DMS79 treated with DMSO at 0.1 percent for 48 hours (cell line): ENCODE measurements around the gene TTLL11.

ENCODE experiments used
- DNase-seq: peaks from one replicate; lab custom pipeline; 2025; lab: John Stamatoyannopoulos, UW

The TTLL11 gene

DNA sequence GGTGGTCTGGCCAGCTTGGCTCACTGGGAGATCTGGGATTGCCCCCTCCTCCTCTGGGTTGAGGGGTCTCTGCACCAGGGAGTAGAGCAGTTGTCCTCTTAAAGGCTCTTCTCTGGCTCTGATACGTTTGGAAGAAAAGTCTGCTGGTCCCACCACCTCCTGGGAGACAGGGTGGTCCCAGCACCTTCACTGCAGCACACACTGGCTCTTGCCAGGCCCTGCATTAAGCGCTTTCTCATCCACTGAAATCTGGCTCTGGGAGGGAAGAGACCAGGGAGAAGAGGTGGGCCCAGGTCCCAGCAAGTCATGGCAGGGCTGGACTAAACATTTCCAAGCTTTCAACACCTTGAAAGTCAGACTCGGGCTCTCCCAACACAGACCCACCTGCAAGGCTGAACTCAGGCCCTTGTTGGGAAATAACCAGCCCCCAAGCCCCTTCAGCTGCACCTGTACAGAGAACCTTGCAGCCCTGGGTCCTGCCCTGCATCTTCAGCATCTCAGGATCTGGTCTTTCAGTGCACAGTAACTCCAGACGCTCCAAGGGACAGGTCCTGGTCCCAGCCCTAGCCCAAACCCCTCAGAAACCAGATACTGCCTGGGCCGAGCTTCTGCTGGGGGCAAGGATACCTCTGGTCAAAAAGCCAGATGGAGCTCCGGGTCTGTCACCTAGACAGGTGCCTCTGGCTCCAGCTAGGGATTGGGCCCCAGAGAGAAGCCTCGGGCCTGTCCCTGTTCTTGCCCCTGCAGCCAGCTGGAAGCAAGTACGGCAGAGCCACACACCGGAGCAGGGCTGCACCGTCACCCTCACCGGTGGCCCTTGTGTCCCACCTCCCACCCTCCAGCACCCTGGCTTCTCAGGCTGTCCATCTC is 307.2 kb downstream of the TTLL11 start:
- DNase-seq = no peak

DNA sequence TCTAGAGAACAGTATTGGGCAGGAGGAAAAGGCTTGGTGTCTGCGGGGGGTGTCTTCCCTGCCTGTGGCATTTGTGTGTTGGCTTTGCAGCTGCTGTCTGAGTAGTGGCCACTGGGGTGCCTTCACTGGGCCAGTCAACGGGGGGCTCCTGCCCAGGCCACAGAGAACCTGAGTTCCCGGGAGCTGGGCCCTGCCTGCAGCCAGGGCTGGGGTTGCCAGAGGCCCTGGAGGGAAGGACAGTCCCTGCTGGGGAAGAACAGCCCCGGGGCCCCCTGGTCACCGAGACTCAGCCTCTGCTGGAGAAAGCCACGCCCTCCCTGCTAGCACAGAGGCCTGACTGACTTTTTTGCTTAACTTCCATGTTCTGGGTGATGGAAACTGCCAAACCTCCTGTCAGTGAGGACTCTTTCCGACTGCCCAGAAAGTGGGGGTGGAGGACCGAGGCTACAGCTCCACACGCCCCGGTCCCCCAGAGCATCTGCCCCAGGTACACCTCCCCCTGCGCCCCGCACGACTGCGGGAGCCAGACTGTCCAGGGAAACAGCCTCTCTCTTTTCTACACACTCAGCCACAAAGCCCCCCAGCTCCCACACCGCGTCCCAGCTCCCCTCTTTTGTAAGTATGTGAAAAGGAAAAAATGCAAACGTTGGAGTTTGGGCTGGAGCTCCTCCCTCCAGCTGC is 308.2 kb downstream of the TTLL11 start:
- DNase-seq = no peak

DNA sequence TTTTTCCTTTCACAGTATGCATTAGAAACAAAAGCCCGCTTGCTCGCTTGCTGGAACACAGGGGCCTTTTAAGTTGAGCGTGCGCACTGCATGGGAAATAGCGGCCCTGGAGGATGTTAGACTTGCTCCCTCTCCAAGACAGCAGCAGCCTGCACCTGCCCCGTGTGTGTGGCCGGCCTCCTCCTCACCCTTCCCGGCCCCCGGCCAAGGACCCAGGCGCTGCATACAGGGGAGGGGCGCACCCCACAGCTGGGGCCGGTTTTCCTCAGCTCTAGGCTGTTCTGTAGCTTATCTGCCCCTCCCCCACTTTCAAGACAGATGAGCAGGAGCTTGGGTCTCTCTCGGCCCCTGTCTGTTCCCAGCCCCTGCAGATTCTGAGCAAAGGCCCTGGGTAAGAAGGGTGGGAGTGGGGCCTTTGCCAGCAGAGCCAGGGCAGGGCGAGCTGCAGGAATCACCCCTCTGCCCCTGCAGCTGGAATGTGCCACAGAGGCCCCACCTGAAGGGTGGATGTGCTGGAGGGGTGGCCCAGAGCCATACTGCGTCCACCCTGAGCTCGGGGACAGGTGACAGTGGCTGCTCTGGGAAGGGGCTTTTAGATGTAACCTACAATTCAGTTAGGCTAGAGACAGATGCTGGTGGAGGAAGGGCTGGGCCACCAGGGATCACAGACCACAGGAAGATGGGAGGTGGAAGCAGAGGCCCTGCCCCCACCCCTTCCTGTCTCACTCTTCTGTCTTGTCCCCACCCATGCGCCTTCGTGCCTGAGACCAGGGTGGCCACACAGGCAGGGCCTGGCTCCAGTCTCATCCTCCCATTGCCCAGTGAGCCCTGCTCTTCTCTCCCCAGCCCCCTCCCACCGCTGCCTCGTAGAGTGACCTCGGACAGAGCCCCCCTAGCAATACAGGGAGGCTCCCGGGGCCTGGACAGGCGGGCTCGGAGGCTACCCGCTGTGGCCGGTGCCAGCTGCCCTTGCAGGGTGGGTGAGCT is 309.3 kb downstream of the TTLL11 start:
- DNase-seq = no peak

DNA sequence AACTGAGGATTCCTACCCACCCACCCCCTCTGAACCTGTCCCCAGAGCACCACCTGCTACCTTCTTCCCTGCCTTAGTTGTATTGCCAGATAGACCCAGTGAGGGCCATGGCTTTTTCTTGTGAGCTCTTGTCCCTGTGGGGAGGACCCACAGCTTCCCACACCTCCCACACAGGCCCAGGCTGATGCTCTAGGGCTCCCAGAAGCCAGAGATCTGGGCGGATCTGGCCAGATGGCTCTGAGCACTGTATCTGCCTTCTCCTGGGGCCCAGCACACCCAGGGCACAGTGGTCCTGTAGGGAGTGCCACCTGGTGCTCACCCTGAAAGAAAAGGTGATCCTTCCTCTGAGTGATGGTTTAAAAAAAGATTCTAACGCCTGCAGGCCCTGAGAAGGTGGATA is 310.0 kb downstream of the TTLL11 start:
- DNase-seq = no peak

DNA sequence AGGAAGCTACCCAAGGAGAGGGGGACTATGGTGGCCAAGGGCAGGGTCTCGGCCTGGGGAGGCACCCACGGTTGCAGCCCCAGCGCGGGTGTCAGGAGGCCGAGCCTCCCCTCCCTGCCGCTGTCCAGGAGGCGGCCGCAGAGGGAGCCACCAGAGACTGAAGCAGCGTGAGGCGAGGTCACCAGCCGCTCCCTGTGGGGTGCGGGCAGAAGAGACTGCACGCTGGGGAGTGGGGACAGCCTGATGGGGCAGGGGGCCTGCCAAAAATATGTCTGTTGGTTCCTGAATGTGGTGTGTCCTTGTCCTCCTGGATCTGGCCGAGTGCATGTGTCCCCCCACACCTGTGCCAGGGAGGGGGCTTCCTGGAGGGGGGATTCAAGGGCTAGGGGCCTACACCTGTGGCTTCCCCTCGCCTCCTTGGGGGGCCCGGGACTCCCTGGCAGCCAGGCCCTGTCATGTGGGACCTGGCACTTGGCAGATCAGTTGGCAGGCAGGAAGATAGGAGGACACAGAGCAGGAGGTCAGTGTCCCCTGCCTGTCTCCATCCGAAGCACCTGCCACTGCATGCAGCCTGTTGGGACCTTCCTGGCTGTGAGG is 310.5 kb downstream of the TTLL11 start:
- DNase-seq = no peak

DNA sequence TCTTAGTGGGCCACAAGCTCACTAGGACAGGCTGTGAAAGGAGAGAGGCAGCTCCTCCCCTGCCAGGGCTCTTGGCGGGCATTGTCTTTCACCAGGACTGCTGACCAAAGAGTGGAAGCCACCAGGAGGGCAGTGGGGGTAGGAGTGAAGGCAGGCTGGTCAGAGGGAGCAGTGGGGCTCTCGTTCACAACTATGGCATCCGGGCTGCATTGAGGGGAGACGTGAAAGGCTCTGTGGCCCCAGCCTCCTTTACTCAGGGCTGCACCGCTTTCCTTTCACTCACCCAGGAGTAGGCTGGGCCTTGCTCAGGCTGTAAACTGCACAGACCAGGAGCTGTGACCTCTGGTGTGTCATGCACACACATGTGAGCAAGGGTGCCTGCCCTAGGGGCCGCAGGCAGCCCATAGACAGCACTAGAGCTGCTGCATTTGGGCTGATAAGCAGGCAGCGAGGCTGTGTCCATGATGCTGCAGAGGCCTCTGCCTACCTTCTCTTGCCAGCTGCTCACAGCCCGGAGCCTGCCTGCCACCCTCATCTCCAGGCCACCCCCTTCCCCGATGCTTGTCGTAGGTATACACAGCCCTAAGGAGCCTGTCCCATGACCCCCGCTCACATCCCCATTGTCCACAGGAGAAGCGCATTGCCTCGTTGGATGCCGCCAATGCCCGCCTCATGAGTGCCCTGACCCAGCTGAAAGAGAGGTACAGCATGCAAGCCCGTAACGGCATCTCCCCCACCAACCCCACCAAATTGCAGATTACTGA is 311.2 kb downstream of the TTLL11 start:
- DNase-seq = no peak

DNA sequence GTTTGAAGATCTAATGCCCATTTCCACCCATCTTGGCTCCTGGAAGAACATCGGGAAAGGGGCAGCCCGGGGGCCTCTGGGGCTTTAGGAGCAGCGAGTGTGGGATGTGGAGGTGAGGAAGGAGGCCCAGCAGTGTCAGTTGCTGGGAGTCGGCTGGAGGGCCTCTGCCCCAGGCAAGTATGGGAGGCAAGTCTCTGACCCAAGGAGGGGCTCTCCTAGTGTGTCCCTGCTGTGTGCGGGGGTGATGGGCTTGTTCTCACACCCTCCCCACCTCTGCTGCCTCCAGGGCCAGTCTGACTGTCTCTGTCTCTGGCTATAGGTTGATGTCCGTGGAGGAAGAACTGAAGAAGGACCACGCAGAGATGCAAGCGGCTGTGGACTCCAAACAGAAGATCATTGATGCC is 312.0 kb downstream of the TTLL11 start:
- DNase-seq = no peak

DNA sequence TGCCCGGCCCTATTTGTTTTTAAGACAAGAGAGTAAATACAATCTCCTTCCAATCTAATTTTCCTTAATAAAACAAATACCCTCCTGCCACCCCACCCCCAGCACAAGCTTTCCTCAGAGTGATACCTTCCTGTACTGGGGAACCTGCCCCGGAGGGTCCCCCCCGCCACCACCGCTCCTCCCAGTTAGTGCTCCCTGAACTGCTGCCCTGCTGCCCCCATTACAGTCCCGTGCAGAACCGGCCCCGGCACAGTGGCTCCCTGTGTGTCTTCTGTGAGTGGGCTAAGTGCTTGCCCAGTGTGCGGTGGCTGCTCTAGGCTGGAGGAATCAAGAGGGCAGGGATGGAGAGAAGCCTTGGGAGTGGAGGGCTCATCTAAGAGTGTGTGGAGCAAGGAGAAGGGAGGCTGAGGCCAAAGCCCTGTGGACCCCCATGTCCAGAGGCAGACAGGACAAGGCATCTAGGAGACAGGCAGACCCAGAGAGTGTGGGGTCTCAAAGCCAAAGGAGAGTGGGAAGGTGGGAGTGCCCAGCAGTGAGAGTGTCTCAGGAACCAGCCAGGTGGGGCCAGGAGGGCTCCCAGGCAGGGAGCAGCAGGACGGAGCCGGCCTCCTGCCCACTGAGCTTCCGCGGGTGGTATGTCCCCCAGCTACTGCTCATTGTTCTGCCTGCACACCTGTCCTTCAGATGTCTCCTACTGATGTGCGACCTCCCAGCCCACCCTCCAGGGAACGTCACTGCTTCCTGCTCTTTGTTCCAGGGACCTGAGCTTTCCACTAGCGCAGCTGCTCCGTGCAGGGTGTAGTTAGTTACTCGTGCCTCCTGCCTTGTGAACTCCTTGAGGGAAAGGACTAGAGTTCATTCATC is 312.7 kb downstream of the TTLL11 start:
- DNase-seq = no peak

DNA sequence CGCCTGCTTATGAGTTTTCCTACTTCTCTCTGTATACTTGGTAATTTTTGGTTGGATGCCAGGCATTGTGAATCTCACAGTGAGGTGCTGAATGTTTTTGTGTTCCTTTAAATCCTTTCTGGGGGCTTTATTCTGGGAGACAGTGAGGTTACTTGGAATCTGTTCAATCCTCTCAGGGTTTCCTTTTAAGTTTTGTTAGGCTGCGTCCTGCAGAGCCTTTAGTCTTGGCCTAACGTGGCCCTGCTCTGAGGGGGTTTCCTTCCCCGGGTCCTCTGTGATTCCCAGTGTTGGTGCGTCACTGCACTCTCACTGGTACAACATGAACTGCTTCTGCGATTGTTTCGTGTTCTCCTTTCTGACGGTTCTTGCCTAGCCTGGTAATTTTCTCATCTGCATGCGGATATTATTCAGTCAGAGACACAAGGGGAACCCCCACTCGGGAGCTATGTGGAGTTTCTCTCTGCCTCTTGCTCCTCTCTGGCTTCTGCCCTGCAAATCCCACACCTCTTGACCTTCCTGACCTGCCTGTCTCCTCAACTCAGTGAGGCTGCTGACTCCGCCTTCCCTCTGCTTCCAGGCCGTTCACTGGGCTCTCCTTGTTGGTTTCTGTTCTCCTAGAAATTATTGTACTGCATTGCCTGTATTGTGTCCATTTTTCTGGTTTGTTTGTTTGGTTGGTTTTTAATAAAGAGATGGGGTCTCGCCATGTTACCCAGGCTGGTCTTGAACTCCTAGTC is 313.6 kb downstream of the TTLL11 start:
- no peak for DNase-seq

DNA sequence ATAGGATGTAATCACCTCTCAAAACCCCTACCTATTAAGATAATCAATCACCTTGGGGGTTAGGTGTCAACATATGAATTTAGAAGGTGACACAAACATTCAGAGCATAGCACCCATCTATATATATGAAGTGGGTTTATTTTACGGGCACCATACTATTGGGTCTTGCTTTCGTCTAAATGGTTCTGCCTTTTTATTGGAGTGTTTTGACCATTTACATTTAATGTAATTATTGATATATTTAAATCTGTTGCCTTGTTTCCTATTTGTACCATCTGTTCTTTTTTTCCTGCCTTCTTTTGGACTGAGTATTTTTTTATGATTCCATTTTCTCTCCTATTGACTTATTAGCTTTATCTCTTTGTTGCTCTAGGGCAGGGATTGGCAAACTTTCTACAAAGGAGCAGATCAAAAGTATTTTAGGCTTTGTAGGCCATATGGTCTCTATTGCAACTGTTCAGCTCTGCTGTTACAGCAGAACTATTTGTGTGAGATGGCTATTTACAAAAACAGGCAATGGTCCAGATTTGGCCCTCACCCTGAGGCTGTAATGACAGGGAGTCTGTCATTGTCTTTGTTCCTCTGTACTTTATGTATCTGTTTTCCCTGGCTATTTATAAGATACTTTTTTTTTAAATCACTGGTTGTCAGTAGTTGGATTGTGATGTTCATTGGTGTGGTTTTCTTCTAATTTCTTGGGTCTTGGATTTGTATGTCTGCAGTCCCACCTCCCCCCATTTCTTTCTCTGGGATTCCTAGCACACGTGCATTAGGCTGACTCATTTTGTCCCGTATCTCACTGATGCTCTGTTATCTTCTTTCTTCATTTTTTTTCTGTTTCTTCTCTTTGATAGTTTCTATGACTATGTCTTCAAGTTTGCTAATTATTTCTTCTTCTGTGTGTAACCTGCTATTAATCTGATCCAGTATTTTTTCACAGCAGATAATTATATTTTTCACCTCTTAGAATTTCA is 314.6 kb downstream of the TTLL11 start:
- DNase-seq = no peak

DNA sequence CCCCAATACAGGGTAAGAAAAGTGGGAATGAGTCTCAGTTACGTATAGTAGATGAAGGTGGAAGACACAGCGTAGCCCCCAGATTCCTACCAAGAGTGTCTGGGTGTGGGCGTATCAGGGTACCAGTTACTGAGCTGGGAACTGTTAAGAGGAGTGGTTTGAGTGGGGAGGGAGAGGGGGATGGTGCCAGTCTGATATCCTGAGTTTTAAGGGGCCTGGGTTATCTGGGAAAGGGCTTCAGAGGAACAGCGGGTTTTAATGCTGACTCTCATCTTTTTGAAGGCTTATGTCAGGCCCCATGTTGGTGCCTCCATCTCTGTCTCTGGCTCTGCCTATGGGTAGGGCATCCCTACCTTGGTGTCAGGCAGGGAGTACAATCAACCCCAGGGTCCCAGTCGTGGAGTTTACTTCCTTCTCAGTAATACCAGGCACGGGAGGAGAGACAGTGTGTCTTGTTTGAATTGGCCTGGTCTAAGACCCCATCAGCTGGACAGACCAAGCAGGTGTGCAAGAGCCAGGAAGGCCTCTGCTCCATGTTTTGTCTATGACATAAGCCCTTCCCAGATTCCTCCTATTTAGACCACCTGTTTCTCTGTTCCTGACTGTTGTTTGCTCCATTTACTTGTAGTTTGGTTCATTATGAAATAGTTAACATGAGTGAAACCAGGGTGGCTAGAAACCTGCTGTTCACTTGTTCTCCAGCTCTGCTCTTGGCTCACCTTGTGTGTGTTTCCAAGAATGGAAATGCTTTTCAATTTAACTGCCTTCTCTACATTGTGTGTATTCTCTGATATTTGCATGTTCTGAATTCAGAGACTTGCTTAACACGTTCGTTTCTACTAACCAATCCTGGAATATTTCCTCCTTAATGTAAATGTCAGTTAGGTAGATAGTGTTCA is 316.1 kb downstream of the TTLL11 start:
- DNase-seq = no peak

DNA sequence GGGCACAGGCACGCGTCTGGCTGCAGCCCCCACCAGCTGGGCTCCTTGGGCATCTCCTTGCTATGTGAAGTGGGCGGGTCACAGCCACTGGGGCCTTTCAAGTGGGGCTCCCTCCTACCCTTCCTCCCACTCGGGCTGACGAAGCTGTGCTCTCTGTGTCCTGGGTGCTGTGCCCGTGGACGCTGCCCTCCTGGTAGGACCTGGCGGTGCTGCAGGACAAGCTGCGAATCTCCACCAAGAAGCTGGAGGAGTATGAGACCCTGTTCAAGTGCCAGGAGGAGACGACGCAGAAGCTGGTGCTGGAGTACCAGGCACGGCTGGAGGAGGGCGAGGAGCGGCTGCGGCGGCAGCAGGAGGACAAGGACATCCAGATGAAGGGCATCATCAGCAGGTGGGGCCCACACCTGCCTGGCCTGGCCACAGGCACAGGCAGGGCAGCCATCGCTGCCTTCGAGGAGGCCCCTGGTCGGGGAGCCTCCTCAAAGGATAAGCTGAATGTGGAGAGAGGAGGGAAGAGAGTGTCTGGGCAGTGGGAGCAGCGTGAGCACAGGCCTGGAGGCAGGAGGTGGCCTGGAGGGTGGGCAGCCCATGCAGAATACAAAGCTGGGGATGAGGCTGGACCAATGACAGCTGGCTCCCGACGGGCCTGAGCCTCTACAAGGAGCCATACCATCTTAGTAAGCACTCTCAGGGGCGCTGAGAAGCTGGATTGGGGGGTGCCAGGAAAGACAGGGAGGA is 316.9 kb downstream of the TTLL11 start:
- DNase-seq = no peak

DNA sequence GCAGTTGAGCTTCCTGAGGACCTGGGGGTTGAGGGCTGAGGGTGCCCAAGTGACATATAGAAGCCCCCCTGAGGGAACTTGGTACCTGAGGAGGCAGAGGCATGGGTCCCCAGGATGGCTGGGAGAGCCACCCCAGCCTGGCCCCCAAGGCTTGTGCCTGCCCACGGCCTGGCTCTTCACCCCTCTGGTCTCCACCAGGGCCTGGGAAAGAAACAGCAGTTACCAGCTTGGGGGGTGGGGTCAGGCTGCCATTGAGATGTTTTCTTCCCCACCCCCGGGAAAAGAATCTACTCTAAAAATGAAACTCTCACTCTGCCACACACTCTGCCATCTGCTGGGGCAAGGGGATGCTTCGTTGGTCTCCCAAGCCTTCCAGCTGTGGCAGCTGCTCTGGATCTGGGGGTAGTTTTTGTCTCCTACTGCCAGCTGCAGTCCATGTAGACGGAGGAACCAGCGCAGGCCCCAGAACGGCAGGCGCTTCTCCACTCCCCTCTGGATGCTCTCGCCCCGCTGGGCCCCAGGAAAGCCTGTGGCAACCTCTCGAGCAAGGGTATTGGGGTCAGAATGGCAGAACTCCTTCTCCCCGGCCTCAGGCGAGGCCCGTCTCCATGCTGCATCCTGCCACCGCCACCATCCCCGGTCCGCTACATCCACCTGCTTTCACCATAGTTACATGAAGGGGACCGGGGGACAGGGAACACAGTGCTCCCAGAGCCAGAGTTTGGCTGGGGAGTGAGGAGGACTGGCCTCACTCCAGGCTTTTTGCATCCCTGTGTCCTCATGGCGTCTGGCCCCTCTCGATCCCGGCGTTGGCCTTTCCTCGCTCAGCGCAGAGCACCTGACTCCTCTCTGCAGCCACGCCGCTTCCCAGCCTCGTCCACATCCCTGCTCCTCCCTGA is 318.1 kb downstream of the TTLL11 start:
- DNase-seq = peak; percentile 24

DNA sequence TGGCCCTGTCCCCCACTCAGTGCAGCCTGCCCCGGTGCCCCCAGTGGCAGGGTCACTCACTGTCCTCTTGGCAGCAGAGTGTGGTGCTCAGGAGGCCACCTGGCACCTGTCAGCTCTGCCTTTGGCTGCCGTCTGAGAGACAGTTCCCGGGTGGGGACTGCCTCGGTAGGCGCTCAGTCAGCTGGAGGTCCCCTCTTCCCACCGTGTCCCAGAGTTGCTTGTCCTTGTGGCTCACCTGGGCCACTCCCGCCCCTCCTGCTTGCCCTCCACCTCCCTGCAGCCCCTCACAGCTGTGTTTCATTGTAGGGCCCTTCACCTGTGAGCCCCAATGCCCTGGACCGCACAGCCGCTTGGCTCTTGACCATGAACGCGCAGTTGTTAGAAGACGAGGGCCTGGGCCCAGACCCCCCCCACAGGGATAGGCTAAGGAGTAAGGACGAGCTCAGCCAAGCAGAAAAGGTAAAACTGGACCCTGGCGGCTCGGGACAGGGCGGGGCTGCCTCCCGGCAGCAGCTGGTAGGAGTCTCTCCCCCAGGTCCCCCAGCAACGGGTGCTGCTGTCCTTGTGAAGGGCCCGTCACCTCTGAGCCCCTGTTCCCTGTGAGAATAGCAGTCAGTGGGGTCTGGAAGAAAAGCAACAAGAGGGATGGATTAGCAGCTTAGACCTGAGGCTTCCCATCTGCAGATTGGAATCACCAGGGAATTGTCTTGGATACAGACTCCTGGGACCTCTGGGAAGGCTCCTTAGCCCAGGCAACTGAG is 319.0 kb downstream of the TTLL11 start:
- no peak for DNase-seq
